ENCODE results near the gene TMCC3. TPM values are rescaled to one million over a fixed set of nuclear protein-coding genes. Genes with fewer than 3 reads are reported as not detected.

TMCC3 gene
- total RNA-seq, 1 donor from 2014 or later, result 5.7 TPM

GRCh38 chr12:94658931-94659330, 8.6 kb upstream of the TMCC3 start:
- no peak overlapping the region for H3K4me3 Mint-ChIP-seq (ENCODE audit: unreplicated experiment)
- no peaks in the 10 kb centered on the region for H3K9me3 Mint-ChIP-seq (ENCODE audit: unreplicated experiment)

DNA sequence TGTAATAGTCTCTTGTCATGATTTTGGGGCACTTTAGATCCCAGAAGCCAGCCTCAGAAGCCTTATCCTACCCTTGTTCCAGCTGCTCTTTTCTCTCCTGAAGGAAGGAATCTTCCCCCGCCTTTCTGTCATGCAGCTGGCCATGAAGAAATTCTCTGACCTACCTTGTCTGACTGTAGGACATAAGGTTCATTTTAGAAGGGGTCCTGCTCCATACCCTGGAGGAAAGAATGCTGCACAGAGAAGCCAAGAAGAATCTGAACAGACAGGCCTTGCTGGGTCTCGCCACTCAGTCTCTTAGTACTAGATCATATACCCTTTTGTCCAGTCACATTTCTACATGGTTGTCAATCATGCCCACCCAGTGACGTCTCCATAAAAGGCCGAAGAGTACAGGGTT, 6.2 kb upstream of the TMCC3 start:
- Mint-ChIP-seq H3K27ac (ENCODE audit: unreplicated experiment) (no peak overlapping the region), H3K4me1 (ENCODE audit: low read depth, unreplicated experiment) (no peaks in the 10 kb centered on the region), H3K4me3 (ENCODE audit: unreplicated experiment) (no peak overlapping the region), H3K36me3 (ENCODE audit: unreplicated experiment) (no peaks in the 10 kb centered on the region), H3K27me3 (ENCODE audit: unreplicated experiment) (peaks cover 2% of the 10 kb centered on the region), H3K9me3 (ENCODE audit: unreplicated experiment) (no peaks in the 10 kb centered on the region)
- DNase-seq, result no peak
- TF ChIP-seq CTCF (IDR thresholded peaks at IDR 0.05; ENCODE audit: partially characterized antibody, unreplicated experiment), result no peak

More at GRCh38 chr12:94658931-94659330, 8.6 kb upstream of the TMCC3 start:
- H3K36me3 Mint-ChIP-seq (ENCODE audit: unreplicated experiment), result no peaks in the 10 kb centered on the region
- no peak overlapping the region for H3K27ac Mint-ChIP-seq (ENCODE audit: unreplicated experiment)
- no peak for DNase-seq
- no peaks in the 10 kb centered on the region for H3K4me1 Mint-ChIP-seq (ENCODE audit: low read depth, unreplicated experiment)
- no peak for TF ChIP-seq CTCF (IDR thresholded peaks at IDR 0.05; ENCODE audit: partially characterized antibody, unreplicated experiment)
- peaks cover 2% of the 10 kb centered on the region for H3K27me3 Mint-ChIP-seq (ENCODE audit: unreplicated experiment)

DNA sequence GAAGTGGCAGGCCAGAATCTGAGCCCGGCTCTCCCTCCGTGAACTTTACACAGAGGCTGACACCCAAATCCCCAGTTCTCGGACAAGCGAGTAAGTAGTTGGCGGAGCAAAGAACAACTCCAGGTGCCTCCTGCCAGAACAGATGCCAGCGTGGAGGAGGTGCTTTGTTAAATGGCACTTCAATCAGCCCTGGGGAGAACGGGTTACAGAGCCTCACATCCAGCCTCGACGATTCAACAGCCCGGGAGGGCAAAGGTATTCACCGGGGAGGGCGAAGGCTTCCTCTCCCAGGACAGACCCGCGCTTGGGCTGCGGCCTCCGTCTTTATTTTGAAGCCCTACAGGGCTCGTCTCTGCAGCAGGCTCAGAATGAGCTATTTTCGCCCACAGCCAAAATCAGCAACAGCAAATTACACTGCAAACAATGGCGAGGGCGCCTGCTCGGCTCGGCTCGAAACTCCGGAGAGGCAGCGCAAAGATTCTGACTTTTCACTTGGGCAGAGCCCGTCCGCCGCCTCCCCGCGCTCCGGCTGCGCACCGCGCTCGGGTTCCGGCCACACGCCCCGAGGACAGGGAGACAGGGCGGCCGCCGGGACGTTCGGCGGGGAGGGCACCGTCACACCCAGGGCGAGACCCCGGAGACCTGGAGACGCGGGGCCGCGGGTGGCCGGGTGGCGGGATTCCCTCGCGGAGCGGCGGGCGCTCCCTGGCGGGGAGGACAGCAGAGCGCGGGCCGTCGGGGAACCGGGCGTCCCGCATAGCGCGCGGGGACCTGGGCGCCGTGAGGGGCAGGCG, 811 bp downstream of the TMCC3 start:
- Mint-ChIP-seq H3K4me3 (ENCODE audit: unreplicated experiment) (peak overlapping the region; percentile 74), H3K36me3 (ENCODE audit: unreplicated experiment) (no peaks in the 10 kb centered on the region), H3K9me3 (ENCODE audit: unreplicated experiment) (peaks cover 7% of the 10 kb centered on the region), H3K4me1 (ENCODE audit: low read depth, unreplicated experiment) (peaks cover 5% of the 10 kb centered on the region), H3K27ac (ENCODE audit: unreplicated experiment) (peak overlapping the region; percentile 45), H3K27me3 (ENCODE audit: unreplicated experiment) (peaks cover 8% of the 10 kb centered on the region)
- DNase-seq, result peak; percentile 68
- peak; percentile 15 for TF ChIP-seq CTCF (IDR thresholded peaks at IDR 0.05; ENCODE audit: partially characterized antibody, unreplicated experiment)

- no peaks in the 10 kb centered on the region for H3K36me3 Mint-ChIP-seq (ENCODE audit: unreplicated experiment)
- no peak for DNase-seq
- H3K27ac Mint-ChIP-seq (ENCODE audit: unreplicated experiment), result no peak overlapping the region
- H3K9me3 Mint-ChIP-seq (ENCODE audit: unreplicated experiment), result peaks cover 7% of the 10 kb centered on the region
- peak overlapping the region; percentile 74 for H3K4me3 Mint-ChIP-seq (ENCODE audit: unreplicated experiment)
- peaks cover 5% of the 10 kb centered on the region for H3K4me1 Mint-ChIP-seq (ENCODE audit: low read depth, unreplicated experiment)
- no peak for TF ChIP-seq CTCF (IDR thresholded peaks at IDR 0.05; ENCODE audit: partially characterized antibody, unreplicated experiment)
- H3K27me3 Mint-ChIP-seq (ENCODE audit: unreplicated experiment), result peaks cover 6% of the 10 kb centered on the region
These were observed 1.8 kb downstream of the TMCC3 start for GRCh38 chr12:94648578-94648977.

All from glutamatergic neuron (in vitro differentiated cells).